Loucy (cell line): ENCODE measurements around the gene ARMC12.

Source experiments
- CTCF ChIP-seq: fragments of 200-600 bp; sonication (generic); conservative IDR thresholded peaks from 2 replicates; pipeline ENCODE4 v1.5.1; 2014; ENCODE audit warnings: mild to moderate bottlenecking, antibody characterized with exemption, low read length
- EZH2phosphoT487 ChIP-seq: fragments of 200-600 bp; IDR thresholded peaks from 2 replicates; pipeline ENCODE4 v1.6.1; 2018; ENCODE audit warnings: antibody characterized with exemption, mild to moderate bottlenecking, moderate library complexity, borderline replicate concordance

DNA sequence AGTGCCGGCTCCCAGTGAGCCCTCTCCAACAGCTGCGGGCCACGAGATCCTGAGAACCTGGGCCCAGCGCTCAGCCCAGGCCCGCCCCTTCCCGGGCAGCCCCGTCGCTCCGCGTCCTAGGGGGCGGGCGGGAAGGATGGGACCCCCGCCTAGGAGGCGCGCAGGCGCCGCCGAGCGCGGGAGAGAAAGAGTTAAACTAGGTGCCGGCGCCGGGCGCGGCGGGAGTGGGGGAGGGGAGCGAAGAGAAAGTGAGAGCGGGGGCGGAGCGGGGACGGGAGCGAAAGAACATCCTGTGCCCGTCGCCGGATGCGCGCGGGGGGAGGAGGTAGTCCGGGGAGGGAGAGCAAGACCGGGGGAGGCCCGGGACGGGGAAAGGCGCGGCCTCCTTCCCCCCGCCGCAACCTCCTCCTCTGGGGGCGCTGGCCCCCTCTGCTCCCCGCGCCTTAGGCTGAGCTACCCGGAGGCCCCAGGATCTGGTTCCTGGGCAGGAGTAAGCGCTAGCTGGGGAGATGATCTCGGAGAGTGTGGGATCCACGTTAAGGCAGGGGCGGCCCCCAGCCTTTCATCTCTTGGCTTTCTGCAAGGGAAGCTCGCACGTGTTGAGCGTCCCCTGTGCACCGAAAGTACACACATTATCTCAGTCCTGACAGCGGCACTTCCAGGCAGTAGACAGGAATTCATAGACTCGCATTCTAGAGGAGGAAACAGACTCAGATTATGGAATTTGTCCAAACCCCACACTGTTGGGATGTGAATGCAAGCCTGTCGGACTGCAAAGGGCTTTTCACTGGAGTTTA is 4.9 kb upstream of the ARMC12 start:
- TF ChIP-seq CTCF (peak; percentile 17; the same call in 1 of the 2 replicates), EZH2phosphoT487 (no peak)
